MCF 10A (cell line): ENCODE measurements around the gene TUBGCP6. TPM values are rescaled to one million over a fixed set of nuclear protein-coding genes. Genes with fewer than 3 reads are reported as not detected.

Experiments used
- BruUV-seq: library from RNA; stranded (reverse); fragments of 400-500 nt; replicated peaks from 2 replicates; lab custom pipeline; 2021; lab: Mats Ljungman, UMichigan
- CTCF ChIA-PET: fragments of 300-600 bp; sonication (Branson Sonifier 250); formaldehyde crosslinking; extraction: SDS; loops from one replicate; lab custom pipeline; 2021; ENCODE audit warnings: antibody characterized with exemption, inconsistent platforms; lab: Yijun Ruan, JAX
- POLR2A ChIA-PET: fragments of 300-600, 350-650 bp; sonication (Branson Sonifier 250); formaldehyde crosslinking; extraction: SDS; loops from one replicate; lab custom pipeline; 2020; ENCODE audit warnings: antibody characterized with exemption, inconsistent platforms; lab: Yijun Ruan, JAX
- DNase-seq: peaks from one replicate; pipeline ENCODE4 v3.0.0-alpha.2; 2018; ENCODE audit not compliant: unreplicated experiment
- H3K27ac Mint-ChIP-seq: one replicate; pipeline ENCODE4 v1.8.0; 2022; ENCODE audit warnings: mild to moderate bottlenecking, low read depth, mixed read lengths; ENCODE audit not compliant: unreplicated experiment
- H3K27me3 Mint-ChIP-seq: one replicate; pipeline ENCODE4 v1.8.0; 2022; ENCODE audit warnings: mixed read lengths; ENCODE audit not compliant: insufficient read depth, unreplicated experiment
- H3K36me3 Mint-ChIP-seq: one replicate; pipeline ENCODE4 v1.8.0; 2022; ENCODE audit warnings: mild to moderate bottlenecking, moderate library complexity, mixed read lengths; ENCODE audit not compliant: insufficient read depth, unreplicated experiment
- H3K4me1 Mint-ChIP-seq: one replicate; pipeline ENCODE4 v1.8.0; 2022; ENCODE audit warnings: mixed read lengths; ENCODE audit not compliant: insufficient read depth, unreplicated experiment
- H3K4me3 Mint-ChIP-seq: one replicate; pipeline ENCODE4 v1.8.0; 2022; ENCODE audit warnings: mild to moderate bottlenecking, moderate library complexity, mixed read lengths; ENCODE audit not compliant: unreplicated experiment
- H3K9me3 Mint-ChIP-seq: one replicate; pipeline ENCODE4 v1.8.0; 2022; ENCODE audit warnings: mixed read lengths; ENCODE audit not compliant: unreplicated experiment
- intact Hi-C: fragments of 100-400 bp; cut with micrococcal nuclease; formaldehyde crosslinking; loops from 2 replicates; pipeline ENCODE4 v1.14.1; 2022
- total RNA-seq: library from RNA; stranded (reverse); gene quantifications from 2 replicates; pipeline ENCODE4 v1.2.3, GENCODE V29; 2022
- TF ChIP-seq, protein P1 (sequence below): fragments of 200-600 bp; IDR thresholded peaks from one replicate; pipeline ENCODE4 v1.8.0; 2022; ENCODE audit warnings: antibody characterized with exemption, mild to moderate bottlenecking; ENCODE audit not compliant: unreplicated experiment

TUBGCP6 gene
- total RNA-seq, 1 experiment from 2014 or later, result 27.9 TPM

DNA sequence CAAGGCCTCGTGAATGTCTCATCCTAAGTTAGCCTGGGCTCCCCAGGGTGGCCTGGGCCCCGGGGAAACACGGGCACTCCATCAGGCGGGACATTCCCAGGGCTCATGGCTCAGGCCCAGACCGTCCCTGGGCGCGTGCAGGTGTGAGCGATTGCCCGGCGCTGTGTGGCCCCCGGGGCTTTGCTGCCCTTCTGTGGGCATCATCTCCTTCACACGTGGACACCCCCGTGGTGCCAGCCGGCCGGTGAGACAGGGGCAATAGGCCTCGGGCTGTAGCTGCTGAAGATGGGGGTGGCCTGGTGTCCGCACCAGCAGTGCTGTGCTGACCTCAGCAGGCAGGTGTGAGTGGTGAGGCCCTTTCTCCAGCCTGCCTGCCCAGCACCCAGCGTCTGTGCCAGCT, 48.6 kb downstream of the TUBGCP6 start:
- peaks cover 37% of the 10 kb centered on the region for H3K36me3 Mint-ChIP-seq
- H3K27ac Mint-ChIP-seq, result no peak overlapping the region
- no peaks in the 10 kb centered on the region for H3K27me3 Mint-ChIP-seq
- no peak for DNase-seq
- H3K4me3 Mint-ChIP-seq, result no peak overlapping the region
- intact Hi-C loops, result no loop called here
- H3K9me3 Mint-ChIP-seq, result no peaks in the 10 kb centered on the region
- peaks cover 3% of the 10 kb centered on the region for H3K4me1 Mint-ChIP-seq
- ChIA-PET POLR2A (no interaction called here), CTCF (no interaction called here)
- TF ChIP-seq, protein P1, sequence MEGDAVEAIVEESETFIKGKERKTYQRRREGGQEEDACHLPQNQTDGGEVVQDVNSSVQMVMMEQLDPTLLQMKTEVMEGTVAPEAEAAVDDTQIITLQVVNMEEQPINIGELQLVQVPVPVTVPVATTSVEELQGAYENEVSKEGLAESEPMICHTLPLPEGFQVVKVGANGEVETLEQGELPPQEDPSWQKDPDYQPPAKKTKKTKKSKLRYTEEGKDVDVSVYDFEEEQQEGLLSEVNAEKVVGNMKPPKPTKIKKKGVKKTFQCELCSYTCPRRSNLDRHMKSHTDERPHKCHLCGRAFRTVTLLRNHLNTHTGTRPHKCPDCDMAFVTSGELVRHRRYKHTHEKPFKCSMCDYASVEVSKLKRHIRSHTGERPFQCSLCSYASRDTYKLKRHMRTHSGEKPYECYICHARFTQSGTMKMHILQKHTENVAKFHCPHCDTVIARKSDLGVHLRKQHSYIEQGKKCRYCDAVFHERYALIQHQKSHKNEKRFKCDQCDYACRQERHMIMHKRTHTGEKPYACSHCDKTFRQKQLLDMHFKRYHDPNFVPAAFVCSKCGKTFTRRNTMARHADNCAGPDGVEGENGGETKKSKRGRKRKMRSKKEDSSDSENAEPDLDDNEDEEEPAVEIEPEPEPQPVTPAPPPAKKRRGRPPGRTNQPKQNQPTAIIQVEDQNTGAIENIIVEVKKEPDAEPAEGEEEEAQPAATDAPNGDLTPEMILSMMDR, result no peak
- no TSS peak for BruUV-seq

DNA sequence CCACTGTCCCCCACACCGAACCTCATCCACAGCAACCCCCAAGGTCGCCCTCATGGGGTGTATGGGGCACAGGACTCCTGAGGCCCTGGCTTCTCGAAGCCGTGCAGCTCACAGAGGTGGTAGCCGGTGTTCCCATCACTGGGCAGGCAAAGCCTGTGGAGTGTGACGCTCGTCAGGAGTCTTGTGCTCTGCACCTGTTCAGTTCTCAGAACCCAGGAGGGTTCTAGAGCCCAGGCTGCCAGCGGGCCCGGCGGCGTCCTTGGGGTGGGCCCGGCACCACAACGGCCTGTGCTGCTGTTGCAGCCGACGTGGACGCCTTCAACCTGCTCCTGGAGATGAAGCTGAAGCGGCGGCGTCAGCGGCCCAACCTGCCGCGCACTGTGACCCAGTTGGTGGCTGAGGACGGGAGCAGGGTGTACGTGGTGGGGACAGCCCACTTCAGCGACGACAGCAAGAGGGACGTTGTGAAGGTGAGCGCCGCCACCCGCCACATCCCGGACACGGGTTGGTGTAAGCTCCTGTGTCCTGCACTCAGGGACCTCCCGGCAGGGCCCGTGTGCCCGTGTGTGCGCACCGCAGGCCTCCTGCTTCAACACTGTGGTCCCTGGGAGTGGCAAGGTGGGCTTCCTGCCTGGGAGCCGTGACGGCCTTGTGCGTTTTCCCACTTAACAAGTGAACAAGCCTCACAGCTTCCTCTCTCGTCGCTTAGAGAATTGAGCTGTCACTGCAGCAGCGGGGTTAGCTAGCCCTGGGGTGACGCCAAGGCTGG, 50.6 kb downstream of the TUBGCP6 start:
- POLR2A ChIA-PET, result interaction anchor here (1.6 kb wide), 1 partner anchor 14 kb away, joined by 7 read pairs; no protein-coding TSS in a partner anchor
- Mint-ChIP-seq H3K4me1 (peaks cover 5% of the 10 kb centered on the region), H3K27me3 (no peaks in the 10 kb centered on the region), H3K4me3 (no peak overlapping the region), H3K36me3 (peaks cover 40% of the 10 kb centered on the region), H3K27ac (no peak overlapping the region), H3K9me3 (no peaks in the 10 kb centered on the region)
- intact Hi-C loops, result no loop called here
- no peak for DNase-seq
- CTCF ChIA-PET, result interaction anchor here (0.6 to 1.3 kb wide), 3 partner anchors 10 to 45 kb away, joined by 3 to 4 read pairs (median 3); no protein-coding TSS in a partner anchor
- TF ChIP-seq, protein P1, result no peak
- BruUV-seq, result no TSS peak

DNA sequence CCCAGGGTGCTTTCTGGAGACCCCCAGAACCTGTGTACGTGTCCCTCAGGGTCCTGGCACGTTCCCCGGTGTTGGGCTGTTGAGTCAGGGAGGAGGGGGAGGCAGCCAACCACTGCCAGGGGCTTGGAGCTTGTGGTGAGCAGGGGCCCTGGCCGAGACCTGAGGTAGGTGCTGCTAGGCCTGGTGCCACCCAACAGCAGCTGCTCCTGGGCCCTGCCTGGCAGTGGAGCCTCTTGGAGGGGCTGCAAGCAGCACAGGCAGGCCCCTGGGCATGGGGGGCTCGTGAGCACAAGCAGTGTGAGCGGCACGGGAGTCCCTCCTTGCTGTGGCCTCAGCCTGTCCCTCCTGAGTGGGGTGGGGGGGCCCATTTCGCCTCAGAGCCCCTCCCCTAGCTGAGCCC, 51.2 kb downstream of the TUBGCP6 start:
- BruUV-seq, result no TSS peak
- no peaks in the 10 kb centered on the region for H3K27me3 Mint-ChIP-seq

More for the DNA sequence above, 51.2 kb downstream of the TUBGCP6 start:
- H3K36me3 Mint-ChIP-seq, result peaks cover 39% of the 10 kb centered on the region
- no peak overlapping the region for H3K4me3 Mint-ChIP-seq
- ChIA-PET POLR2A (interaction anchor here (1.6 kb wide), 1 partner anchor 15 kb away, joined by 7 read pairs; no protein-coding TSS in a partner anchor), CTCF (interaction anchor here (1.3 kb wide), 1 partner anchor 45 kb away, joined by 3 read pairs; no protein-coding TSS in a partner anchor)
- TF ChIP-seq, protein P1, result no peak
- no peaks in the 10 kb centered on the region for H3K9me3 Mint-ChIP-seq
- DNase-seq, result no peak
- H3K27ac Mint-ChIP-seq, result no peak overlapping the region
- intact Hi-C loops, result no loop called here
- H3K4me1 Mint-ChIP-seq, result peaks cover 5% of the 10 kb centered on the region
